ENCODE results near the gene ABCG8.

ABCG8 gene

GRCh38 chr2:43838560-43839267 lies at the start of gene ABCG8, which contains the start of gene ABCG5:
Gene ABCG8, plus strand, starts transcription at chr2:43838971. Its CDS starts 83 bp downstream, at chr2:43839054.
Gene ABCG5, minus strand, starts transcription at chr2:43838839. Its CDS starts 160 bp downstream, at chr2:43838679.
- Histone ChIP-seq H3K9me3 (ENCODE audit: severe bottlenecking) (no peaks in the 10 kb centered on the region), H3K27me3 (ENCODE audit: insufficient read depth, poor library complexity, severe bottlenecking) (no peaks in the 10 kb centered on the region), H3K27ac (ENCODE audit: poor library complexity, severe bottlenecking) (no peak within 1 kb of the TSS), H3K4me1 (ENCODE audit: insufficient read depth, poor library complexity, severe bottlenecking) (no peaks in the 10 kb centered on the region), H3K4me3 (ENCODE audit: severe bottlenecking) (no peak within 1 kb of the TSS), H3K36me3 (ENCODE audit: low read depth) (no peaks in the 10 kb centered on the region)
- TF ChIP-seq, protein P1, sequence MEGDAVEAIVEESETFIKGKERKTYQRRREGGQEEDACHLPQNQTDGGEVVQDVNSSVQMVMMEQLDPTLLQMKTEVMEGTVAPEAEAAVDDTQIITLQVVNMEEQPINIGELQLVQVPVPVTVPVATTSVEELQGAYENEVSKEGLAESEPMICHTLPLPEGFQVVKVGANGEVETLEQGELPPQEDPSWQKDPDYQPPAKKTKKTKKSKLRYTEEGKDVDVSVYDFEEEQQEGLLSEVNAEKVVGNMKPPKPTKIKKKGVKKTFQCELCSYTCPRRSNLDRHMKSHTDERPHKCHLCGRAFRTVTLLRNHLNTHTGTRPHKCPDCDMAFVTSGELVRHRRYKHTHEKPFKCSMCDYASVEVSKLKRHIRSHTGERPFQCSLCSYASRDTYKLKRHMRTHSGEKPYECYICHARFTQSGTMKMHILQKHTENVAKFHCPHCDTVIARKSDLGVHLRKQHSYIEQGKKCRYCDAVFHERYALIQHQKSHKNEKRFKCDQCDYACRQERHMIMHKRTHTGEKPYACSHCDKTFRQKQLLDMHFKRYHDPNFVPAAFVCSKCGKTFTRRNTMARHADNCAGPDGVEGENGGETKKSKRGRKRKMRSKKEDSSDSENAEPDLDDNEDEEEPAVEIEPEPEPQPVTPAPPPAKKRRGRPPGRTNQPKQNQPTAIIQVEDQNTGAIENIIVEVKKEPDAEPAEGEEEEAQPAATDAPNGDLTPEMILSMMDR (IDR thresholded peaks at IDR 0.05; ENCODE audit: poor library complexity, severe bottlenecking), result no peak
- no peak for ATAC-seq (ENCODE audit: low read depth)
- no peak for DNase-seq (ENCODE audit: low spot score)

DNA sequence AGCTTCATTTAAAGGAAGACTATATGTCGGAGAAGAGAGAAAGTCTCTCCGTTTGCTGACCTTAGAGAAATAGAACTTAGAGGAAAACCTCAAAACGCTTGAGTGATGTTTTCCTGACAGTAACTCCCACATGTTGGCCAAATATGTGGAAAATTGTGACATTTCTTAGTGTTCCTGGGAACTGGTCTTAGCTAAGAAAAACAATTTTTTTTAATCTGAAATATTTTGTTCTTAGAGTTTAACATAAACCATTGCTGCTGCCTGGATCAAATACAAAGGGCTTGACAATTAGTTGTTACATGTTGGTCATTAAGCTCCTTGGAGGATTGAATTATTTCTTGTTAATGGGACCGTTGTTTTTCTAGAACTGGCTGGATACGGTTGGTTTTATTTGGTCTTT lies 48.6 kb upstream of the ABCG8 start:
- no peak for DNase-seq (ENCODE audit: low spot score)
- H3K27me3 ChIP-seq (ENCODE audit: insufficient read depth, poor library complexity, severe bottlenecking), result no peaks in the 10 kb centered on the region
- no peaks in the 10 kb centered on the region for H3K4me1 ChIP-seq (ENCODE audit: insufficient read depth, poor library complexity, severe bottlenecking)
- no peak overlapping the region for H3K27ac ChIP-seq (ENCODE audit: poor library complexity, severe bottlenecking)
- H3K4me3 ChIP-seq (ENCODE audit: severe bottlenecking), result no peak overlapping the region
- no peaks in the 10 kb centered on the region for H3K9me3 ChIP-seq (ENCODE audit: severe bottlenecking)
- TF ChIP-seq, protein P1 (IDR thresholded peaks at IDR 0.05; ENCODE audit: poor library complexity, severe bottlenecking), result no peak
- peaks cover 26% of the 10 kb centered on the region for H3K36me3 ChIP-seq (ENCODE audit: low read depth)
- no peak for ATAC-seq (ENCODE audit: low read depth)

- Histone ChIP-seq H3K9me3 (ENCODE audit: severe bottlenecking) (no peaks in the 10 kb centered on the region), H3K27ac (ENCODE audit: poor library complexity, severe bottlenecking) (no peak overlapping the region), H3K36me3 (ENCODE audit: low read depth) (peaks cover 26% of the 10 kb centered on the region), H3K4me1 (ENCODE audit: insufficient read depth, poor library complexity, severe bottlenecking) (no peaks in the 10 kb centered on the region), H3K4me3 (ENCODE audit: severe bottlenecking) (no peak overlapping the region), H3K27me3 (ENCODE audit: insufficient read depth, poor library complexity, severe bottlenecking) (no peaks in the 10 kb centered on the region)
- no peak for ATAC-seq (ENCODE audit: low read depth)
- DNase-seq (ENCODE audit: low spot score), result no peak
- TF ChIP-seq, protein P1 (IDR thresholded peaks at IDR 0.05; ENCODE audit: poor library complexity, severe bottlenecking), result no peak
These were observed 47.6 kb upstream of the ABCG8 start for GRCh38 chr2:43791035-43791765.

GRCh38 chr2:43792653-43793052 lies 46.1 kb upstream of the ABCG8 start:
- TF ChIP-seq, protein P1 (IDR thresholded peaks at IDR 0.05; ENCODE audit: poor library complexity, severe bottlenecking), result no peak
- H3K9me3 ChIP-seq (ENCODE audit: severe bottlenecking), result no peaks in the 10 kb centered on the region
- no peak overlapping the region for H3K27ac ChIP-seq (ENCODE audit: poor library complexity, severe bottlenecking)
- H3K27me3 ChIP-seq (ENCODE audit: insufficient read depth, poor library complexity, severe bottlenecking), result no peaks in the 10 kb centered on the region
- DNase-seq (ENCODE audit: low spot score) (no peak), ATAC-seq (ENCODE audit: low read depth) (no peak)
- H3K4me3 ChIP-seq (ENCODE audit: severe bottlenecking), result no peak overlapping the region
- H3K4me1 ChIP-seq (ENCODE audit: insufficient read depth, poor library complexity, severe bottlenecking), result no peaks in the 10 kb centered on the region
- H3K36me3 ChIP-seq (ENCODE audit: low read depth), result peaks cover 18% of the 10 kb centered on the region
